ENCODE results near the gene PARVA. TPM values are rescaled to one million over a fixed set of nuclear protein-coding genes. Genes with fewer than 3 reads are reported as not detected.

The PARVA gene
- total and polyA plus RNA-seq, 2 of the 4 experiments (the other 2 are of a cell fraction) = 65.2 to 80.2 TPM

DNA sequence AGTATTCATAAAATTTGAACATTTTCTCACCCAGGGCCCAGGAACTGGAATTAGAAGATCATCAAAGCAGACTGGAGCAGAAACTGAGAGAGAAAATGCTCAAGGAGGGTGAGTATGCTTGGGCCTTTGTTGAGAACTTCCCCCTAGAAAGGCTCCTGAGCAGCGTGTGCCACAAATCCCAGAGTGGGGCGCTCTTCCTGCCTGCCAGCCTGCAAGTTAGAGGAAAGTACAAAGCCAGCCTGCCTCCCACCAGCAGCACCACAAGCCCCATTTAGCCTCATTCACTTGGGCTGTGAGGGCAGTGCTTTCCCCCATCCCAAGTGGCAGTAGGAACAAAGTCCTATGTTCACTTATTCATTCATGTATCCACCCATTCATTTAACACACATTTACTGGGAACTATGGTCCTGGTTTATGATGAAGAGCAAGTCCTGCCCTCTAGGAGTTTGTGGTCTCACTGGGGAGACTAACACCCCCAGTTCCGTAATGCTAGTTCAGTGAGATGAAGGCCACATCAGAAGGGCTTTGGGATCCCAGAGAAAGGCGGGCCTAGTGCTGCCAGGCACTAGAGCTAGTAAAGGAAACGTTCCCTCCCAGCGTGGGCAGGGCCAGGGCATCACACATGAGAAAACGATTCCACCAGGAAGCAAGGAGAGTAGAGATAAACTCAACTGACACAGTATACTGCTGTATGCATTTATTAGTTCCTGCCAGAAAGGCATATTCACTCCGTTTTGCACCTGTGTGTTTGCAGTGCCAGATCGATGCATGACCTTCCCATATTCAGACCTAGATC lies 22.4 kb upstream of the PARVA start:
- Histone ChIP-seq H4K8ac (ENCODE audit: low read depth in 2 of 2, low read length in 2 of 2) (no peak overlapping the region), H3K14ac (replicated peaks; ENCODE audit: low read depth, low read length) (no peak overlapping the region), H3K9ac (ENCODE audit: low read depth, low read length) (no peak overlapping the region), H4K91ac (ENCODE audit: insufficient read depth, low read depth, low read length) (no peak overlapping the region), H3K27ac (ENCODE audit: insufficient read depth, low read length) (no peak overlapping the region), H4K20me1 (ENCODE audit: insufficient read depth, low read length) (no peaks in the 10 kb centered on the region), H3K4me1 (ENCODE audit: control insufficient read depth, insufficient read depth, low read length) (peaks cover 2% of the 10 kb centered on the region; the same call in 1 of the 2 replicates), H2BK120ac (ENCODE audit: low read depth, low read length) (no peak overlapping the region), H3K56ac (ENCODE audit: extremely low read depth, insufficient read depth, low read length) (no peak overlapping the region), H2BK5ac (ENCODE audit: low read depth, low read length, poor library complexity, severe bottlenecking) (no peak overlapping the region), H3K4me2 (ENCODE audit: low read depth, low read length) (no peak overlapping the region), H2BK20ac (ENCODE audit: low read depth, low read length) (no peak overlapping the region), H3K9me3 (ENCODE audit: control insufficient read depth, insufficient read depth, low read length) (no peaks in the 10 kb centered on the region), H3K4me3 (ENCODE audit: insufficient read depth, low read depth, low read length) (no peak overlapping the region), H3K9me1 (ENCODE audit: insufficient read depth, low read length) (peaks cover 3% of the 10 kb centered on the region; the same call in 1 of the 2 replicates), H3K18ac (ENCODE audit: low read depth, low read length) (no peak overlapping the region), H3K23ac (ENCODE audit: low read depth, low read length) (no peak overlapping the region), H3K36me3 (ENCODE audit: control insufficient read depth, insufficient read depth, low read length) (no peaks in the 10 kb centered on the region), H3K27me3 (ENCODE audit: control insufficient read depth, insufficient read depth, low read length) (no peaks in the 10 kb centered on the region), H2AK9ac (replicated peaks; ENCODE audit: low read depth, low read length, poor library complexity) (peak overlapping the region; percentile 76), H3K4ac (ENCODE audit: low read depth, low read length) (no peak overlapping the region), H3K79me1 (ENCODE audit: low read depth in 1 of 2, low read length in 2 of 2) (no peaks in the 10 kb centered on the region), H2BK15ac (ENCODE audit: low read depth, low read length) (no peak overlapping the region), H2AK5ac (ENCODE audit: low read depth, low read length) (no peak overlapping the region), H4K5ac (ENCODE audit: low read depth, low read length) (no peak overlapping the region), H2AFZ (replicated peaks; ENCODE audit: low read length, poor library complexity) (peak overlapping the region; percentile 17)
- DNase-seq (no peak), ATAC-seq (ENCODE audit: low read depth) (no peak)
- TF ChIP-seq RCOR1 (IDR thresholded peaks at IDR 0.05; ENCODE audit: insufficient replicate concordance, low read length) = no peak
- no peak for TF ChIP-seq NFE2L2 (IDR thresholded peaks at IDR 0.05; ENCODE audit: low read depth, low read length)
- intact Hi-C loops (cut with micrococcal nuclease) = no loop called here
- BruUV-seq (replicated peaks) = no TSS peak
- dilution Hi-C loops (cut with HindIII; ENCODE audit: low sequenced_read_pairs, unreplicated experiment) = no loop called here
- ChIA-PET CTCF (no interaction called here), POLR2A (ENCODE audit: unreplicated experiment) (no interaction called here)
- in situ Hi-C loops (cut with MboI; ENCODE audit: low sequenced_read_pairs) = no loop called here
- WGBS, 2 experiments (ENCODE audit: extremely low coverage in 2 of 2, insufficient read length in 1 of 2) = 80% methylated on average over 1 of the region's 9 CpGs; no CpG with 5 or more reads in 1 of the 2 experiments
